Measurements from ENCODE around the gene CNEP1R1. TPM values are rescaled to one million over a fixed set of nuclear protein-coding genes. Genes with fewer than 3 reads are reported as not detected.

The CNEP1R1 gene
- total RNA-seq, 1 donor from 2014 or later = 74.6 TPM

- no peak for FAIRE-seq
- DNase-seq (ENCODE audit: low spot score in 2 of 2) = no peak
Measured at GRCh38 chr16:50059669-50060068, 34.6 kb downstream of the CNEP1R1 start.

GRCh38 chr16:50061326-50061725 is 36.3 kb downstream of the CNEP1R1 start:
- FAIRE-seq (no peak), DNase-seq (ENCODE audit: low spot score in 2 of 2) (no peak)

GRCh38 chr16:50065241-50065623 is 40.2 kb downstream of the CNEP1R1 start:
- no peak for FAIRE-seq

DNA sequence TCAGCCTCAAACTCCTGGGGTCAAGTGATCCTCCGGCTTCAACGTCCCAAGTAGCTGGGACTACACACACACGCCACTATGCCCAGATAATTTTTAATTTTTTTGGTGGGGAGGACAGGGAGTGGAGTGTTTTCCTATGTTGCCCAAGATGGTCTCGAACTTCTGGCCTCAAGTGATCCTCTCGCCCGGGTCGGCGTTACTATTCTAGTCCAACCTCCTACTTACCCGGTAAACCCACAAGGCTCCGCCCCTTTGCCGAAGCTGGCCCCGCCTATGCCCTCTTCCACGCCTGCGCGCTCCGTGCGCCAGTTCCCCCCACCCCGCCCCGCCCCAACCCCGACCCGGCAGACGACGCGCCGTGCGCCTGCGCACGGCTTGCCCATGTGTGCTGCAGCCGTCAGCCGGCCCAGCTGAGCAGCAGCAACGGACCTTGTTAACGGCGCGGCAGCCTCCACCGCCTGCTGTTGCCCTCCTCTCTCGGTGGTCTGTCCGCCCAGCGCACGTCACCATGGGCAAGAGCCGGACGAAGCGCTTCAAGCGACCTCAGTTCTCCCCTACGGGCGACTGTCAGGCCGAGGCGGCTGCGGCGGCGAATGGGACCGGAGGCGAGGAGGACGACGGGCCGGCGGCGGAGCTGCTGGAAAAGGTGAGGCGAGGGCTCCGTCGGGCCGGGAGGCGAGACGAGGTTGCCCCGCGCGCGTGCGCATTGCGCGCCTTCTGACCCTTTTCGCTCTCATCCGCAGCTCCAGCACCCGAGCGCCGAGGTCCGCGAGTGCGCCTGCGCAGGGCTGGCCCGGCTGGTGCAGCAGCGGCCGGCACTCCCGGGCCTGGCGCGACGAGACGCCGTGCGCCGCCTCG is 40.8 kb downstream of the CNEP1R1 start, which contains the start of gene HEATR3:
TSS of gene HEATR3 (plus strand) at position 347 of the 858 bp plus-strand sequence. CDS start at position 509, 162 bp downstream.
- DNase-seq (ENCODE audit: low spot score in 2 of 2) (peak; percentile 87 to 89), FAIRE-seq (no peak)

More at GRCh38 chr16:50065241-50065623, 40.2 kb downstream of the CNEP1R1 start:
- no peak for DNase-seq (ENCODE audit: low spot score in 2 of 2)

- FAIRE-seq = no peak
- DNase-seq (ENCODE audit: low spot score in 2 of 2) = no peak
Measured at GRCh38 chr16:50066482-50067289, 41.7 kb downstream of the CNEP1R1 start.

DNA sequence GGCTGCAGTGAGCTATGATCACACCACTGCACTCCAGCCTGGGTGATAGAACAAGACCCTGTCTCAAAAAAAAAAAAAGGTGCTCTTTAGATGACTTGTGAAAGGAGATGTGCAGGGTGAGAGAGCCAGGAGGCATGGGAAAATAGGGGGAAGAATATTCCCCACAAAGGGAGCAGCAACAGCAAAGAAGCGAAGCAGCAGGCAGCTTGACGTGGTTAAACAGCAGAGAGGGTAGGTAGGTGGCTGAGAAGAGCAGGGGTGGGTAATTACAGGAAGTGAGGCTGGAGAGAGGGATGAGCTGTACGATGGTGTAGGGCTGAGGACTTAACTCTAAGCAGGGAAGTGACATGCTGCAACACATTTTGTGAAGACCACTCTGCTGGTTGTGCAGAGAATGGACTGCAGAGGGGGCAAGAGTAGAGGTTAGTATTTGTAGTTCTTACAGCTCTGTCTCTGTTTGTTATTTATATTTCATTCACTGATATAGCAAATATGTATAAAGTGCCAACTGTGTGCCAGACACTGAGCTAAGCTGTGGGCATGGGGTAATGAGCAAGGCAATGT is 42.3 kb downstream of the CNEP1R1 start:
- FAIRE-seq = no peak
- DNase-seq (ENCODE audit: low spot score in 2 of 2) = no peak

- DNase-seq (ENCODE audit: low spot score in 2 of 2) = no peak
- FAIRE-seq = no peak
Measured at GRCh38 chr16:50068550-50068949, 43.5 kb downstream of the CNEP1R1 start.

- no peak for FAIRE-seq
- no peak for DNase-seq (ENCODE audit: low spot score in 2 of 2)
Measured at GRCh38 chr16:50069060-50069459, 44.0 kb downstream of the CNEP1R1 start.

DNA sequence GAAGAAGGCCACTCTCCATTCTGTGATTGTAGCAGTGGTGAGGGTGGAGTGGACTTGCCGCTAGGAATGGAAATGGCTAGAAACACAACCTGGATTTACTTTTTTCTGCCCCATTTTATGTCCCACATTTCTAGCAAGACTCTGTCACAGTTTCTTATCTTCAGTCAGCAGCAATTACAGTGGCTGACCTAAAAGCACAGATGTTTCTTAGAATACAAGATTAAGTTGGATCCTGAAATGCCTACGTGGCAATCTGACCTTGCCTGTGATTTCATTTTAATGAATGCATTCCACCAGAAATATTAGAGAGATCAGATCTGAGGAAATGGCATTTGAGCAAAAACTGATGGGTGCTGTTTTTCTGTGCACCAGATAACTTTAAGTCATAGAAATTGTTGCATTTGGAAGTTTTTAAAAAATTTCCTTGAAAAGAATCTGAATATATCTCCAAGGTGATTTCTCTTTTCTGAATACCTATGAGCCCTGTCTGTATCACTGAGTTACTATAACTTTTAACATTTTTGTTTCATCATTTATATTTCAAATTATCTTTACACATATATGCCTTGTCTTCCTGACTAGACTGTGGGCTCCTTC is 46.1 kb downstream of the CNEP1R1 start:
- DNase-seq (ENCODE audit: low spot score in 2 of 2) = no peak
- no peak for FAIRE-seq

GRCh38 chr16:50072730-50073129 is 47.7 kb downstream of the CNEP1R1 start:
- FAIRE-seq = no peak
- no peak for DNase-seq (ENCODE audit: low spot score in 2 of 2)

DNA sequence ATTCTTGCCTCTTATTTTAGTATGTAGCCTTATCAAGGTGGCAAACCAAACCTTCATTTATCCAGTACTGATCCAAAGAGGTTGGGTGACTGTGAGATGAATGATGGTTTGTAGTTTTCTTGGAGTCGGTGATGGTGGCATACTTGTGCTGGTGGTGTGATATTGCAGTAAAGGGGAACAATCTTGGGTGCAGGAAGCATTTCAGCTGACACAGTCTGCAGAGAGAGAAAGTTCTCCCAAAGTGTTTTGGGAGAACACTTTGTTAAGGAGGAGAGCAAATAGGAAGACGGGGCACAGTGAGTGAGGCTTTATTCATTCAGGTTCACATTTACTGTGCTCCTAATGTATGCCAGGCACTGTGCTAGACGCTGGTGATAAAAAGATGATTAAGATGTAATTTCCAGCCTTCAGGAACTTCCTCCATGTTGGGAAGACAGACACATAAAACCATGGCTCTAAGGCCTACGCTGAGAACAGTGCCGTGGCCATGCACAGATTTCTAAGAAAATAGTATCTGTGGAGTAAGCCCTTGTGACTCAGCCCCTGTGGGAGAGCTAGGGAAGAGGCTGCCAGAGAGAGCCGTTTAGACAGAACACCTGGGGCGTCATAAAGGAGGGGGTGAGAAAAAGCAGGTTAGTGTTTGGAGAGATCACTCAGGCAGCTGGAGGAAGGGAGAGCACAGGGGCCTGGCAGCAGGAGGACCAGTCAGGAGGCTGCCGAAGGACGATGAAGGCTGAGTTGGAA is 54.5 kb downstream of the CNEP1R1 start:
- FAIRE-seq = no peak
- no peak for DNase-seq (ENCODE audit: low spot score in 2 of 2)

- DNase-seq (ENCODE audit: low spot score in 2 of 2) (no peak), FAIRE-seq (no peak)
Measured at GRCh38 chr16:50081428-50082018, 56.5 kb downstream of the CNEP1R1 start.

GRCh38 chr16:50083996-50084395 is 59.0 kb downstream of the CNEP1R1 start:
- FAIRE-seq (no peak), DNase-seq (ENCODE audit: low spot score in 2 of 2) (no peak)

- FAIRE-seq (no peak), DNase-seq (ENCODE audit: low spot score in 2 of 2) (no peak)
Measured at GRCh38 chr16:50086176-50086575, 61.2 kb downstream of the CNEP1R1 start.

Small RNA genes within 50 kb of the gene (small RNA-seq; reads per million reads assigned to genes)
- not detected for gene RF00017

Other genes starting within 250 kb of the CNEP1R1 start
- 7.3 TPM for gene ZNF423, start 169.1 kb upstream of the CNEP1R1 start, total RNA-seq
- gene HEATR3, start 40.7 kb downstream of the CNEP1R1 start, total RNA-seq = 36.7 TPM
- 27.7 TPM for gene TENT4B, start 128.1 kb downstream of the CNEP1R1 start, total RNA-seq
- gene ADCY7, start 241.3 kb downstream of the CNEP1R1 start, total RNA-seq = 9.8 TPM